Liver (tissue), 3 donors: ENCODE results near the gene MEGF6.

Source experiments
- CTCF ChIP-seq: fragments of 150-350 bp; IDR thresholded peaks from 2 replicates; pipeline ENCODE4 v1.5.1; 2017; ENCODE audit warnings: improper control_type of control experiment, low read depth, low read length; ENCODE audit not compliant: missing input control
- FOXA2 ChIP-seq: IDR thresholded peaks from 2 replicates; pipeline ENCODE4 v1.6.1; 2016; ENCODE audit warnings: antibody characterized with exemption
- GABPA ChIP-seq, 2 donors: IDR thresholded peaks in 1 of 2; conservative IDR thresholded peaks in 1 of 2; 2 replicates each; pipeline ENCODE4 v1.6.1; 2016; ENCODE audit warnings: antibody characterized with exemption in 2 of 2, mild to moderate bottlenecking in 1 of 2, moderate library complexity in 1 of 2
- JUND ChIP-seq, 2 donors: IDR thresholded peaks; 2 replicates each; pipeline ENCODE4 v1.6.1; 2016; ENCODE audit warnings: antibody characterized with exemption in 2 of 2
- RAD21 ChIP-seq, 2 donors: IDR thresholded peaks; 2 replicates each; pipeline ENCODE4 v1.6.1; 2016; ENCODE audit warnings: antibody characterized with exemption in 2 of 2, mild to moderate bottlenecking in 2 of 2
- SP1 ChIP-seq: IDR thresholded peaks from 2 replicates; pipeline ENCODE4 v1.6.1; 2018; ENCODE audit warnings: antibody characterized with exemption, mild to moderate bottlenecking
- ZBTB33 ChIP-seq: IDR thresholded peaks from 2 replicates; pipeline ENCODE4 v1.6.1; 2016; ENCODE audit warnings: antibody characterized with exemption
- TF ChIP-seq, protein P1 (sequence below): IDR thresholded peaks from 2 replicates; pipeline ENCODE4 v1.6.1; 2016; ENCODE audit warnings: antibody characterized with exemption
- TF ChIP-seq, protein P2 (sequence below): IDR thresholded peaks from 2 replicates; pipeline ENCODE4 v1.6.1; 2016; ENCODE audit warnings: antibody characterized with exemption, mild to moderate bottlenecking
- donor health status: healthy.
- donor health status: healthy.

GRCh38 chr1:3568815-3569435 lies 42.4 kb downstream of the MEGF6 start:
- TF ChIP-seq SP1 (no peak), CTCF (no peak), JUND (IDR thresholded peaks at IDR 0.05) (no peak), RAD21 (IDR thresholded peaks at IDR 0.05) (no peak), ZBTB33 (no peak), GABPA (IDR thresholded peaks at IDR 0.05 in 1 of 2, conservative IDR thresholded peaks at IDR 0.05 in 1 of 2) (no peak), FOXA2 (no peak)
- TF ChIP-seq, protein P1, sequence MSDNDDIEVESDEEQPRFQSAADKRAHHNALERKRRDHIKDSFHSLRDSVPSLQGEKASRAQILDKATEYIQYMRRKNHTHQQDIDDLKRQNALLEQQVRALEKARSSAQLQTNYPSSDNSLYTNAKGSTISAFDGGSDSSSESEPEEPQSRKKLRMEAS = no peak
- TF ChIP-seq, protein P2, sequence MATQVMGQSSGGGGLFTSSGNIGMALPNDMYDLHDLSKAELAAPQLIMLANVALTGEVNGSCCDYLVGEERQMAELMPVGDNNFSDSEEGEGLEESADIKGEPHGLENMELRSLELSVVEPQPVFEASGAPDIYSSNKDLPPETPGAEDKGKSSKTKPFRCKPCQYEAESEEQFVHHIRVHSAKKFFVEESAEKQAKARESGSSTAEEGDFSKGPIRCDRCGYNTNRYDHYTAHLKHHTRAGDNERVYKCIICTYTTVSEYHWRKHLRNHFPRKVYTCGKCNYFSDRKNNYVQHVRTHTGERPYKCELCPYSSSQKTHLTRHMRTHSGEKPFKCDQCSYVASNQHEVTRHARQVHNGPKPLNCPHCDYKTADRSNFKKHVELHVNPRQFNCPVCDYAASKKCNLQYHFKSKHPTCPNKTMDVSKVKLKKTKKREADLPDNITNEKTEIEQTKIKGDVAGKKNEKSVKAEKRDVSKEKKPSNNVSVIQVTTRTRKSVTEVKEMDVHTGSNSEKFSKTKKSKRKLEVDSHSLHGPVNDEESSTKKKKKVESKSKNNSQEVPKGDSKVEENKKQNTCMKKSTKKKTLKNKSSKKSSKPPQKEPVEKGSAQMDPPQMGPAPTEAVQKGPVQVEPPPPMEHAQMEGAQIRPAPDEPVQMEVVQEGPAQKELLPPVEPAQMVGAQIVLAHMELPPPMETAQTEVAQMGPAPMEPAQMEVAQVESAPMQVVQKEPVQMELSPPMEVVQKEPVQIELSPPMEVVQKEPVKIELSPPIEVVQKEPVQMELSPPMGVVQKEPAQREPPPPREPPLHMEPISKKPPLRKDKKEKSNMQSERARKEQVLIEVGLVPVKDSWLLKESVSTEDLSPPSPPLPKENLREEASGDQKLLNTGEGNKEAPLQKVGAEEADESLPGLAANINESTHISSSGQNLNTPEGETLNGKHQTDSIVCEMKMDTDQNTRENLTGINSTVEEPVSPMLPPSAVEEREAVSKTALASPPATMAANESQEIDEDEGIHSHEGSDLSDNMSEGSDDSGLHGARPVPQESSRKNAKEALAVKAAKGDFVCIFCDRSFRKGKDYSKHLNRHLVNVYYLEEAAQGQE = no peak
